GM10266 (cell line): Measurements from ENCODE around the gene ANKRD37.

Experiments used
- DNase-seq: peaks from one replicate; pipeline ENCODE4 v3.0.0; 2012; ENCODE audit errors: extremely low spot score
- CTCF ChIP-seq: IDR thresholded peaks from 2 replicates; pipeline ENCODE4 v1.5.1; 2012; ENCODE audit warnings: mild to moderate bottlenecking, low read depth; ENCODE audit not compliant: control insufficient read depth, insufficient read depth; ENCODE audit errors: missing control alignments

ANKRD37 gene

GRCh38 chr4:185429660-185430059 is 33.0 kb downstream of the ANKRD37 start:
- DNase-seq: no peak
- no peak for TF ChIP-seq CTCF

- TF ChIP-seq CTCF: no peak
- no peak for DNase-seq
Observed at GRCh38 chr4:185435466-185435865, 38.8 kb downstream of the ANKRD37 start.

GRCh38 chr4:185437809-185438208 is 41.2 kb downstream of the ANKRD37 start:
- no peak for DNase-seq
- no peak for TF ChIP-seq CTCF

GRCh38 chr4:185441479-185441878 is 44.8 kb downstream of the ANKRD37 start:
- TF ChIP-seq CTCF: no peak
- DNase-seq: no peak

- TF ChIP-seq CTCF: no peak
- DNase-seq: no peak
Observed at GRCh38 chr4:185445209-185445608, 48.6 kb downstream of the ANKRD37 start.
